ENCODE results near the gene KCNAB1. TPM values are rescaled to one million over a fixed set of nuclear protein-coding genes. Genes with fewer than 3 reads are reported as not detected.

KCNAB1 gene
- total RNA-seq, 1 experiment from 2014 or later = not detected

DNA sequence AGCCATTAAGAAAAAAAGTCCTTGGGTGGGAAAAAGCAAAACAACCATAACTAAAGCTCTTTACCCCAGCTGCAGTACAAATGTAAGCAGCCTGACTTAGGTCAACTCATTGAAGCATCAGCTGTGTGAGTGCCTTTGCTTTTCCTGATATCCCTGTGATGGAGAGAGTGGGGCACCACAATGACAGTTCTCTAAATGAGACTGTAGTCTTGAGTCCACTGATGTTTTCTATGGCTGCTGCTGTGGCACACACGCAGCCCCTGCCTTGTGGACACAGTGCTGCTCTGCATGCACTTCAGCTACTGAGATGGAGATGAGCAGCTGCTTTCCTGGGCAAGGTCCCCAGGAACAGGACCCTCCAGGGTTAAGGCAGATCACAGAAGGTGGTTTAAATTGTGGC lies 173.2 kb downstream of the KCNAB1 start:
- no peak overlapping the region for H3K4me3 ChIP-seq (replicated peaks in 1 of 2; ENCODE audit: low read depth in 1 of 2, low read length in 2 of 2)
- DNase-seq (ENCODE audit: low read depth, low spot score) = no peak
- no TSS peak for BruUV-seq (replicated peaks)
- no peaks in the 10 kb centered on the region for H3K9me3 ChIP-seq (ENCODE audit: control insufficient read depth in 1 of 2, insufficient read depth in 1 of 2, low read depth in 1 of 2, low read length in 2 of 2)
- H3K4me1 ChIP-seq (ENCODE audit: control insufficient read depth in 1 of 2, insufficient read depth in 2 of 2, low read length in 2 of 2) = no peaks in the 10 kb centered on the region
- ChIA-PET POLR2A (no interaction called here), RAD21 (ENCODE audit: low non-redundant PET in 1 of 2, low total read pairs in 2 of 2, uncharacterized antibody in 2 of 2, unreplicated experiment in 2 of 2) (no interaction called here), CTCF (no interaction called here)
- no peak overlapping the region for H2AFZ ChIP-seq (ENCODE audit: low read depth, low read length, poor library complexity, severe bottlenecking)
- no peak overlapping the region for H3K27ac ChIP-seq (ENCODE audit: low read depth, low read length)
- intact Hi-C loops (cut with micrococcal nuclease) = no loop called here
- H3K9ac ChIP-seq (ENCODE audit: low read length) = no peak overlapping the region
- H3K79me2 ChIP-seq (ENCODE audit: insufficient read depth, low read length) = no peaks in the 10 kb centered on the region
- no peaks in the 10 kb centered on the region for H3K27me3 ChIP-seq (ENCODE audit: insufficient read depth, low read length)
- TF ChIP-seq JUND (IDR thresholded peaks at IDR 0.05) = no peak
- TF ChIP-seq EZH2phosphoT487 (IDR thresholded peaks at IDR 0.05; ENCODE audit: borderline replicate concordance) = no peak
- TF ChIP-seq TCF7L2 (IDR thresholded peaks at IDR 0.05; ENCODE audit: borderline replicate concordance, extremely low read depth, insufficient read depth, insufficient read length) = no peak
- TF ChIP-seq SIN3A (IDR thresholded peaks at IDR 0.05; ENCODE audit: low read depth) = no peak
- TF ChIP-seq ZNF274 (IDR thresholded peaks at IDR 0.05; ENCODE audit: low read depth, low read length) = no peak
- no peaks in the 10 kb centered on the region for H3K9me2 ChIP-seq (ENCODE audit: insufficient read depth)
- H3K4me2 ChIP-seq (ENCODE audit: low read length) = no peak overlapping the region
- H3K36me3 ChIP-seq (ENCODE audit: control insufficient read depth in 1 of 2, insufficient read depth in 2 of 2, low read length in 2 of 2) = no peaks in the 10 kb centered on the region
- no peak for ATAC-seq
- no peaks in the 10 kb centered on the region for H4K20me1 ChIP-seq (ENCODE audit: insufficient read depth)

DNA sequence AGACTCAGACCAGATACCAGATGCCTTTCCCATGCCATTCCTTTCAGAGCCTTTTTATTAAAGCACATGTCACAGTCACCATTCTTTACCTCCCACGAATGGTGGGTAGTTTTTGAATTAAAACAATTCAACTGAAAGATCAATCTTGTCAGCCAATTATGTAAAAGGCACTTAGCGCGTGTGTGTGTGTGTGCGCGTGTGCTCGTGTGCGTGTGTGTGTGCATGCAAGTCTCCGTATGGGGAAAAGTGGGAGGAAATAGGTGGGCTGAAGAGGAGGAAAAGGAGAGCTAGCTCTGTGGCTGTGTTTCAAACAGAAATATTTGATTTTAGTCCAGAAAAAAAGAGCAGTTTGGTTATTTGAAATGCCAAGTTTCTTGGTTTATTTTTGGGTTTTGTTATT lies 177.2 kb downstream of the KCNAB1 start:
- ChIA-PET POLR2A (no interaction called here), RAD21 (ENCODE audit: low non-redundant PET in 1 of 2, low total read pairs in 2 of 2, uncharacterized antibody in 2 of 2, unreplicated experiment in 2 of 2) (no interaction called here), CTCF (interaction anchor here (1.0 kb wide), 1 partner anchor 152 kb away, joined by 3 read pairs; no protein-coding TSS in a partner anchor)
- Histone ChIP-seq H3K79me2 (ENCODE audit: insufficient read depth, low read length) (no peaks in the 10 kb centered on the region), H2AFZ (ENCODE audit: low read depth, low read length, poor library complexity, severe bottlenecking) (no peak overlapping the region), H3K27ac (ENCODE audit: low read depth, low read length) (no peak overlapping the region), H3K9ac (ENCODE audit: low read length) (no peak overlapping the region), H4K20me1 (ENCODE audit: insufficient read depth) (no peaks in the 10 kb centered on the region), H3K4me1 (ENCODE audit: control insufficient read depth in 1 of 2, insufficient read depth in 2 of 2, low read length in 2 of 2) (no peaks in the 10 kb centered on the region), H3K27me3 (ENCODE audit: insufficient read depth, low read length) (no peaks in the 10 kb centered on the region), H3K4me3 (replicated peaks in 1 of 2; ENCODE audit: low read depth in 1 of 2, low read length in 2 of 2) (no peak overlapping the region), H3K9me2 (ENCODE audit: insufficient read depth) (no peaks in the 10 kb centered on the region), H3K4me2 (ENCODE audit: low read length) (no peak overlapping the region), H3K9me3 (ENCODE audit: control insufficient read depth in 1 of 2, insufficient read depth in 1 of 2, low read depth in 1 of 2, low read length in 2 of 2) (no peaks in the 10 kb centered on the region), H3K36me3 (ENCODE audit: control insufficient read depth in 1 of 2, insufficient read depth in 2 of 2, low read length in 2 of 2) (no peaks in the 10 kb centered on the region)
- no peak for ATAC-seq
- TF ChIP-seq EGR1 (IDR thresholded peaks at IDR 0.05; ENCODE audit: low read depth) = no peak
- TF ChIP-seq RAD21 (IDR thresholded peaks at IDR 0.05; ENCODE audit: low read depth) = no peak
- no peak for TF ChIP-seq ZFX (IDR thresholded peaks at IDR 0.05)
- TF ChIP-seq SP1 (IDR thresholded peaks at IDR 0.05; ENCODE audit: low read depth) = no peak
- no peak for TF ChIP-seq CEBPB (IDR thresholded peaks at IDR 0.05; ENCODE audit: low read depth)
- no peak for TF ChIP-seq FOSL1 (IDR thresholded peaks at IDR 0.05; ENCODE audit: low read depth)
- TF ChIP-seq EZH2phosphoT487 (IDR thresholded peaks at IDR 0.05; ENCODE audit: borderline replicate concordance) = no peak
- no peak for TF ChIP-seq EZH2 (IDR thresholded peaks at IDR 0.05)
- TF ChIP-seq, protein P1, sequence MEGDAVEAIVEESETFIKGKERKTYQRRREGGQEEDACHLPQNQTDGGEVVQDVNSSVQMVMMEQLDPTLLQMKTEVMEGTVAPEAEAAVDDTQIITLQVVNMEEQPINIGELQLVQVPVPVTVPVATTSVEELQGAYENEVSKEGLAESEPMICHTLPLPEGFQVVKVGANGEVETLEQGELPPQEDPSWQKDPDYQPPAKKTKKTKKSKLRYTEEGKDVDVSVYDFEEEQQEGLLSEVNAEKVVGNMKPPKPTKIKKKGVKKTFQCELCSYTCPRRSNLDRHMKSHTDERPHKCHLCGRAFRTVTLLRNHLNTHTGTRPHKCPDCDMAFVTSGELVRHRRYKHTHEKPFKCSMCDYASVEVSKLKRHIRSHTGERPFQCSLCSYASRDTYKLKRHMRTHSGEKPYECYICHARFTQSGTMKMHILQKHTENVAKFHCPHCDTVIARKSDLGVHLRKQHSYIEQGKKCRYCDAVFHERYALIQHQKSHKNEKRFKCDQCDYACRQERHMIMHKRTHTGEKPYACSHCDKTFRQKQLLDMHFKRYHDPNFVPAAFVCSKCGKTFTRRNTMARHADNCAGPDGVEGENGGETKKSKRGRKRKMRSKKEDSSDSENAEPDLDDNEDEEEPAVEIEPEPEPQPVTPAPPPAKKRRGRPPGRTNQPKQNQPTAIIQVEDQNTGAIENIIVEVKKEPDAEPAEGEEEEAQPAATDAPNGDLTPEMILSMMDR (IDR thresholded peaks at IDR 0.05 in 2 of 3, conservative IDR thresholded peaks at IDR 0.05 in 1 of 3; ENCODE audit: borderline replicate concordance in 1 of 3, insufficient read depth in 1 of 3, low read depth in 2 of 3, low read length in 2 of 3) = no peak
- no peak for TF ChIP-seq YY1 (IDR thresholded peaks at IDR 0.05; ENCODE audit: extremely low read depth, insufficient replicate concordance, low read depth, low read length)
- TF ChIP-seq SRF (IDR thresholded peaks at IDR 0.05; ENCODE audit: low read depth) = no peak
- no peak for TF ChIP-seq POLR2A (IDR thresholded peaks at IDR 0.05; ENCODE audit: borderline replicate concordance, extremely low read depth, insufficient read depth, insufficient read length)
- TF ChIP-seq CBX3 (IDR thresholded peaks at IDR 0.05; ENCODE audit: low read depth) = no peak
- no peak for TF ChIP-seq ELF1 (IDR thresholded peaks at IDR 0.05; ENCODE audit: borderline replicate concordance, low read depth)
- intact Hi-C loops (cut with micrococcal nuclease) = no loop called here
- no peak for DNase-seq (ENCODE audit: low read depth, low spot score)
- BruUV-seq (replicated peaks) = no TSS peak

All from HCT116 (cell line).